Neural cell (in vitro differentiated cells): ENCODE results near the gene TSPAN3.

ENCODE experiments used
- CTCF ChIP-seq: fragments of 450-650 bp; IDR thresholded peaks from 2 replicates; pipeline ENCODE4 v1.5.1; 2014; ENCODE audit warnings: antibody characterized with exemption, mild to moderate bottlenecking, moderate library complexity; ENCODE audit not compliant: poor library complexity, severe bottlenecking
- EP300 ChIP-seq: fragments of 450-650 bp; conservative IDR thresholded peaks from 2 replicates; pipeline ENCODE4 v1.6.1; 2014; ENCODE audit warnings: antibody characterized with exemption, mild to moderate bottlenecking, moderate library complexity; ENCODE audit not compliant: poor library complexity, severe bottlenecking
- EZH2 ChIP-seq: fragments of 200-600, 300-800 bp; shearing (Covaris generic), sonication (generic); IDR thresholded peaks from 2 replicates; pipeline ENCODE4 v1.6.1; 2014; ENCODE audit warnings: antibody characterized with exemption, low read length, borderline replicate concordance, mild to moderate bottlenecking; ENCODE audit not compliant: insufficient read depth, poor library complexity, severe bottlenecking
- POLR2AphosphoS5 ChIP-seq: IDR thresholded peaks from 2 replicates; pipeline ENCODE4 v1.6.1; 2012

- TF ChIP-seq CTCF (peak; percentile 89), EZH2 (no peak), EP300 (no peak), POLR2AphosphoS5 (no peak)
These were observed 48.0 kb upstream of the TSPAN3 start for GRCh38 chr15:77118882-77119321.
